ENCODE measurements around the gene GGA2.

Gene GGA2

DNA sequence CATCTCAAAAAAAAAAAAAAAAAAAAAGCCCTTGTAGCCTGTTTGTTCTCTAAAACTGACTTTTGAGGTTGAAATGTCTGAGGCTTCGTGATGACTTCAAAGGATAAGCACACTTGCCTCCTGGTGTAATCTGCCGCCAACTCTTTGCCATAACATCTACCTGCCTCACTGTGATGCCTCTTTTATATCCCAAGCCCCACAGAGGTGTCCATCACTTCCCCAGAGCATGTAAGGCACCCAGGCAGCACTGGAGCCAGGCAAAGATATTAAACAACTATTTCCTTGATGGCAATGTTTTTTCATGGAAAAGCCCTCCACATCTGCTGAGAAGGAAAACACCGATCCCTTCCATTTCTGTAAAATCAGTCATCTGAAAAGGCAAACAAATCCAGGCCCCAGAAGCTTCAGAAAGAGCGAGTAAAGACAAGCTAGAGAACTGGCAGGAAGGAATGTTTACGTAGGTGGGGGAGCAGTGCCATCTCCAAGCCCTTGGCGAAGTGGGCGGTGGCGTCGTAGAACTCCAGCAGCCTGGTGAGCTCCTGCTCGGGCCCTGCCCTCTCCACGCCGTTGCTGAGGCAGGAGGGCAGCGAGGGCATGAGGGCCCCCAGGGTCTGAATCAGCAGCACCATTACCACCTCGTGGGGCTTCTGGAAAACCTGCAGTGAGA, 85.9 kb downstream of the GGA2 start:
- TF ChIP-seq, protein P1, sequence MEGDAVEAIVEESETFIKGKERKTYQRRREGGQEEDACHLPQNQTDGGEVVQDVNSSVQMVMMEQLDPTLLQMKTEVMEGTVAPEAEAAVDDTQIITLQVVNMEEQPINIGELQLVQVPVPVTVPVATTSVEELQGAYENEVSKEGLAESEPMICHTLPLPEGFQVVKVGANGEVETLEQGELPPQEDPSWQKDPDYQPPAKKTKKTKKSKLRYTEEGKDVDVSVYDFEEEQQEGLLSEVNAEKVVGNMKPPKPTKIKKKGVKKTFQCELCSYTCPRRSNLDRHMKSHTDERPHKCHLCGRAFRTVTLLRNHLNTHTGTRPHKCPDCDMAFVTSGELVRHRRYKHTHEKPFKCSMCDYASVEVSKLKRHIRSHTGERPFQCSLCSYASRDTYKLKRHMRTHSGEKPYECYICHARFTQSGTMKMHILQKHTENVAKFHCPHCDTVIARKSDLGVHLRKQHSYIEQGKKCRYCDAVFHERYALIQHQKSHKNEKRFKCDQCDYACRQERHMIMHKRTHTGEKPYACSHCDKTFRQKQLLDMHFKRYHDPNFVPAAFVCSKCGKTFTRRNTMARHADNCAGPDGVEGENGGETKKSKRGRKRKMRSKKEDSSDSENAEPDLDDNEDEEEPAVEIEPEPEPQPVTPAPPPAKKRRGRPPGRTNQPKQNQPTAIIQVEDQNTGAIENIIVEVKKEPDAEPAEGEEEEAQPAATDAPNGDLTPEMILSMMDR (IDR thresholded peaks at IDR 0.05; ENCODE audit: insufficient read depth, low read length, poor library complexity, severe bottlenecking): no peak
- Histone ChIP-seq H3K4me3 (replicated peaks; ENCODE audit: low read depth, low read length) (no peak overlapping the region), H3K27me3 (replicated peaks; ENCODE audit: control insufficient read depth, insufficient read depth, low read length) (no peaks in the 10 kb centered on the region), H3K36me3 (ENCODE audit: control insufficient read depth, insufficient read depth, low read length) (peaks cover 6% of the 10 kb centered on the region)
- DNase-seq (ENCODE audit: extremely low read depth, insufficient read length): no peak

DNA sequence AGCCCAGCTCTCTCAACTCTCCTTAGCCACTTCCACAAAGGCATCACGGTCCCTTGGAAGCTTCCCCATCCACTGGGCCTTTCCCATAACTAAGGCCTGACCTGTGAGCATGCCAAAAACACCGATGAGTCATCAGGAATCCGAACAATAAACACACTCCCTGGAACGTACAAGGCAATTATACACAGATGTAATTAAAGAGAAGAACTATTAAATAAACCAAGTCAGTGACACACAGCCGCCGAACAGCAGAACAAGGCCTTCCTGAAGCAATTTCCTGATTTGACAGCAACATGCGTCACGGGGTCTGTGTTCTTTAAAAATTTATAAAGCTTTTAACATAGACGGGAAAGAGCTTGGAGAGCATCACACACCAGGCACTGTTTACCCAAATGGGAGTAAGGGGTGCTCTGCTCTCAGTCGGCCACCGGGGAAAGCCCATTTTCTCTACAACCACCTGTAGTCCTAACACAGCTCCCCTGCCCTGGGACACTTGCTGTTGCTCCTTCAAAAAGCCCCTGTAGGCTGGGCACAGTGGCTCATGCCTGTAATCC, 86.7 kb downstream of the GGA2 start:
- Histone ChIP-seq H3K36me3 (ENCODE audit: control insufficient read depth, insufficient read depth, low read length) (peaks cover 6% of the 10 kb centered on the region), H3K4me3 (replicated peaks; ENCODE audit: low read depth, low read length) (no peak overlapping the region), H3K27me3 (replicated peaks; ENCODE audit: control insufficient read depth, insufficient read depth, low read length) (no peaks in the 10 kb centered on the region)
- TF ChIP-seq, protein P1 (IDR thresholded peaks at IDR 0.05; ENCODE audit: insufficient read depth, low read length, poor library complexity, severe bottlenecking): no peak
- DNase-seq (ENCODE audit: extremely low read depth, insufficient read length): no peak

DNA sequence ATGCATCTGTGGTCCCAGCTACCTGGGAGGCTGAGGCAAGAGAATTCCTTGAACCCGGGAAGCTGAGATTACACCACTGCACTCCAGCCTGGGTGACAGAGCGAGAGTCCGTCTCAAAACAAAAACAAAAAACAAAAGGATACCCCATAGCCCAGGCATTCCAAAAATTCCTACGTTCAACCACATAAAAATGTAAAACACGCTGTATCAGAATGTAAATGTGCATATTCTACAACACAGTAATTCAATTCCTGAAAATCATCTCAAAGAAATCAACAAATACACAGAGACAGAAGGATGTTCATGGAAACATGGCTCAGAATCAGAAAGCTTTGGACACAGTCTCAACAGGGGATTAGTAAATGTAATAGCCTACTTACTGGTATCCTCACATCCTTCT, 90.3 kb downstream of the GGA2 start:
- H3K36me3 ChIP-seq (ENCODE audit: control insufficient read depth, insufficient read depth, low read length): peaks cover 12% of the 10 kb centered on the region
- no peak for DNase-seq (ENCODE audit: extremely low read depth, insufficient read length)
- H3K4me3 ChIP-seq (replicated peaks; ENCODE audit: low read depth, low read length): no peak overlapping the region
- TF ChIP-seq, protein P1 (IDR thresholded peaks at IDR 0.05; ENCODE audit: insufficient read depth, low read length, poor library complexity, severe bottlenecking): no peak
- H3K27me3 ChIP-seq (replicated peaks; ENCODE audit: control insufficient read depth, insufficient read depth, low read length): no peaks in the 10 kb centered on the region

DNA sequence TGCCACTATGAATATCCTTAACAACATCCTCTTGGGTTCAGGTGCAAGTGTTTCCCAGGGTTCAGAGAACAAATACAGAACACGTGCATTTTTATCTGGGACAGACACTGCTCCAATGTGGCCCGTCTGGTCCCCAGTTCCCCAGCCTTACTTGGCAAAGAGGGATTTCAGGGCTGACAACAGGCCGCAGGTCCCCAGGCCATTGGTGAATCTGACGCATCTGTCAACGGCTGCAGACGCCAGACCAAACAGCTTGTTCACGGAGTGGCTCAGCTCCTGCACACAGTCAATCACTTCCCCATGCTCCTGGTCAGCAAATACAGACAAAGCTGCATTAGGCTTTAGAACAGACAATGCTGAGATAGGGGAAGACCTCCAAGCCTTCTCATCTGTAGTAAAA, 93.5 kb downstream of the GGA2 start:
- Histone ChIP-seq H3K4me3 (replicated peaks; ENCODE audit: low read depth, low read length) (no peak overlapping the region), H3K36me3 (ENCODE audit: control insufficient read depth, insufficient read depth, low read length) (peaks cover 9% of the 10 kb centered on the region), H3K27me3 (replicated peaks; ENCODE audit: control insufficient read depth, insufficient read depth, low read length) (no peaks in the 10 kb centered on the region)
- TF ChIP-seq, protein P1 (IDR thresholded peaks at IDR 0.05; ENCODE audit: insufficient read depth, low read length, poor library complexity, severe bottlenecking): no peak
- no peak for DNase-seq (ENCODE audit: extremely low read depth, insufficient read length)

DNA sequence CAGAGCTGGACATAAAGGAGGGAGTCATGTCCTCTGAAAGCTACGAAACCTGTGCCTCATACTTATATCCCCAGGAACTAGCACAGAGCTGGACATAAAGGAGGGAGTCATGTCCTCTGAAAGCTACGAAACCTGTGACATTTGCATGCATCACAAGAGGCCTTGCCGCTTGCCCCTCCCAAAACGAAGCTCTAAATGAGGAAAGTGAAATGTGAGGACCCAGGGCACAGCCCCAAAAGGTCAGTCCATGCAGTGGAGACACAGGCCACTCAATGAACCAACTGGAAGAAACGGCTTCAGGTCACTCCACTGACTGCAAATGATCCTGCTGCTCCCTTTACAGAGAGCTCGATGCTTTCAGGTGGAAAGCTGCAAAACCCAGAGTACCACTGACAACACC, 95.6 kb downstream of the GGA2 start:
- Histone ChIP-seq H3K36me3 (ENCODE audit: control insufficient read depth, insufficient read depth, low read length) (peaks cover 9% of the 10 kb centered on the region), H3K27me3 (replicated peaks; ENCODE audit: control insufficient read depth, insufficient read depth, low read length) (no peaks in the 10 kb centered on the region), H3K4me3 (replicated peaks; ENCODE audit: low read depth, low read length) (no peak overlapping the region)
- no peak for DNase-seq (ENCODE audit: extremely low read depth, insufficient read length)
- TF ChIP-seq, protein P1 (IDR thresholded peaks at IDR 0.05; ENCODE audit: insufficient read depth, low read length, poor library complexity, severe bottlenecking): no peak

Data from GM06990 (cell line).